Thyroid gland (tissue), 4 donors: ENCODE measurements around the gene KAT6B. TPM values are rescaled to one million over a fixed set of nuclear protein-coding genes. Genes with fewer than 3 reads are reported as not detected.

ENCODE experiments used
- DNase-seq, 2 donors: peaks; one replicate each; pipeline ENCODE4 v3.0.0-alpha.2; 2019
- H3K27ac ChIP-seq, 3 donors: fragments of 200-600 bp; sonication (generic); 1 replicate in 2 of 3; 2 replicates in 1 of 3; pipeline ENCODE4 v1.5.1; 2016 to 2019; ENCODE audit warnings: mild to moderate bottlenecking in 1 of 3, moderate library complexity in 1 of 3
- H3K27me3 ChIP-seq: fragments of 200-600 bp; sonication (generic); one replicate; pipeline ENCODE4 v1.5.1; 2019
- H3K36me3 ChIP-seq, 2 donors: fragments of 200-600 bp; sonication (generic); one replicate each; pipeline ENCODE4 v1.5.1; 2016 to 2019
- H3K4me1 ChIP-seq, 2 donors: fragments of 200-600 bp; sonication (generic); one replicate each; pipeline ENCODE4 v1.5.1; 2017 to 2019
- H3K4me3 ChIP-seq, 3 donors: fragments of 200-600 bp; sonication (generic); replicated peaks in 1 of 3; 1 replicate in 2 of 3; 2 replicates in 1 of 3; pipeline ENCODE4 v1.5.1; 2016; ENCODE audit warnings: mild to moderate bottlenecking in 1 of 3
- H3K9me3 ChIP-seq: fragments of 200-600 bp; sonication (generic); one replicate; pipeline ENCODE4 v1.5.1; 2017
- POLR2A ChIP-seq, 2 donors: fragments of 450-650 bp; IDR thresholded peaks; one replicate each; pipeline ENCODE4 v1.6.1; 2017; ENCODE audit warnings: antibody characterized with exemption in 2 of 2, mild to moderate bottlenecking in 2 of 2, moderate library complexity in 1 of 2
- WGBS, 2 donors: methylation state at CpG; one replicate each; pipeline ENCODE4 v1.1.5; 2017; 5-methylcytosine and 5-hydroxymethylcytosine counted together
- intact Hi-C: fragments of 100-400 bp; cut with DNase I; formaldehyde crosslinking; loops from one replicate; pipeline ENCODE4 v1.15.1; 2023
- total RNA-seq, 4 donors: library from RNA; depleted of rRNA; stranded (reverse); fragments of >200 nt; gene quantifications; one replicate each; pipeline ENCODE4 v1.2.3, GENCODE V29; 2016
- TF ChIP-seq, protein P1 (sequence below), 6 experiments: fragments of 200-600 bp in 3 of 6; fragments of 450-650 bp in 3 of 6; sonication (generic) in 3 of 6; IDR thresholded peaks; one replicate each; pipeline ENCODE4 v1.5.1; 2016 to 2019; ENCODE audit warnings: antibody characterized with exemption in 6 of 6, mild to moderate bottlenecking in 2 of 6, inconsistent platforms in 1 of 6, moderate library complexity in 1 of 6

Gene KAT6B
- total RNA-seq, 4 donors from 2014 or later = 56.5 to 115 (median 76.3) TPM

- WGBS, 2 donors = 69% methylated on average over 5 of the region's 5 CpGs
- intact Hi-C loops = no loop called here
Observed at GRCh38 chr10:74799721-74800221, 26.6 kb upstream of the KAT6B start.

GRCh38 chr10:74801447-74801846 is 25.0 kb upstream of the KAT6B start:
- Histone ChIP-seq H3K4me3 (no peak overlapping the region), H3K36me3 (no peaks in the 10 kb centered on the region), H3K9me3 (no peaks in the 10 kb centered on the region), H3K27ac (no peak overlapping the region), H3K4me1 (no peaks in the 10 kb centered on the region), H3K27me3 (no peaks in the 10 kb centered on the region)
- intact Hi-C loops = no loop called here
- WGBS, 2 donors = 97% methylated on average over 2 of the region's 2 CpGs
- DNase-seq = no peak
- TF ChIP-seq, protein P1, sequence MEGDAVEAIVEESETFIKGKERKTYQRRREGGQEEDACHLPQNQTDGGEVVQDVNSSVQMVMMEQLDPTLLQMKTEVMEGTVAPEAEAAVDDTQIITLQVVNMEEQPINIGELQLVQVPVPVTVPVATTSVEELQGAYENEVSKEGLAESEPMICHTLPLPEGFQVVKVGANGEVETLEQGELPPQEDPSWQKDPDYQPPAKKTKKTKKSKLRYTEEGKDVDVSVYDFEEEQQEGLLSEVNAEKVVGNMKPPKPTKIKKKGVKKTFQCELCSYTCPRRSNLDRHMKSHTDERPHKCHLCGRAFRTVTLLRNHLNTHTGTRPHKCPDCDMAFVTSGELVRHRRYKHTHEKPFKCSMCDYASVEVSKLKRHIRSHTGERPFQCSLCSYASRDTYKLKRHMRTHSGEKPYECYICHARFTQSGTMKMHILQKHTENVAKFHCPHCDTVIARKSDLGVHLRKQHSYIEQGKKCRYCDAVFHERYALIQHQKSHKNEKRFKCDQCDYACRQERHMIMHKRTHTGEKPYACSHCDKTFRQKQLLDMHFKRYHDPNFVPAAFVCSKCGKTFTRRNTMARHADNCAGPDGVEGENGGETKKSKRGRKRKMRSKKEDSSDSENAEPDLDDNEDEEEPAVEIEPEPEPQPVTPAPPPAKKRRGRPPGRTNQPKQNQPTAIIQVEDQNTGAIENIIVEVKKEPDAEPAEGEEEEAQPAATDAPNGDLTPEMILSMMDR (IDR thresholded peaks at IDR 0.05) = no peak
- no peak for TF ChIP-seq POLR2A (IDR thresholded peaks at IDR 0.05)

More at GRCh38 chr10:74799721-74800221, 26.6 kb upstream of the KAT6B start:
- no peaks in the 10 kb centered on the region for H3K27me3 ChIP-seq
- H3K4me1 ChIP-seq = no peaks in the 10 kb centered on the region
- DNase-seq = no peak
- no peak overlapping the region for H3K27ac ChIP-seq
- no peaks in the 10 kb centered on the region for H3K36me3 ChIP-seq
- H3K4me3 ChIP-seq = no peak overlapping the region
- TF ChIP-seq POLR2A (IDR thresholded peaks at IDR 0.05) = no peak
- TF ChIP-seq, protein P1 (IDR thresholded peaks at IDR 0.05) = no peak
- H3K9me3 ChIP-seq = no peaks in the 10 kb centered on the region

- Histone ChIP-seq H3K9me3 (no peaks in the 10 kb centered on the region), H3K4me1 (no peaks in the 10 kb centered on the region), H3K27ac (no peak overlapping the region), H3K27me3 (no peaks in the 10 kb centered on the region), H3K4me3 (no peak overlapping the region), H3K36me3 (no peaks in the 10 kb centered on the region)
- intact Hi-C loops = no loop called here
- 94 to 100% methylated on average over 4 of the region's 4 CpGs for WGBS, 2 donors
- no peak for TF ChIP-seq POLR2A (IDR thresholded peaks at IDR 0.05)
- TF ChIP-seq, protein P1 (IDR thresholded peaks at IDR 0.05) = no peak
- DNase-seq = no peak
Observed at GRCh38 chr10:74808501-74808900, 17.9 kb upstream of the KAT6B start.

GRCh38 chr10:74810087-74810486 is 16.3 kb upstream of the KAT6B start:
- 97% methylated on average over 2 of the region's 2 CpGs for WGBS, 2 donors
- Histone ChIP-seq H3K4me3 (no peak overlapping the region), H3K36me3 (no peaks in the 10 kb centered on the region), H3K4me1 (no peaks in the 10 kb centered on the region), H3K27me3 (no peaks in the 10 kb centered on the region), H3K9me3 (no peaks in the 10 kb centered on the region), H3K27ac (no peak overlapping the region)
- no peak for TF ChIP-seq POLR2A (IDR thresholded peaks at IDR 0.05)
- TF ChIP-seq, protein P1 (IDR thresholded peaks at IDR 0.05) = no peak
- no peak for DNase-seq
- intact Hi-C loops = no loop called here

GRCh38 chr10:74813381-74814259 is 12.8 kb upstream of the KAT6B start:
- Histone ChIP-seq H3K4me3 (no peak overlapping the region), H3K27me3 (no peaks in the 10 kb centered on the region), H3K36me3 (no peaks in the 10 kb centered on the region), H3K4me1 (no peaks in the 10 kb centered on the region), H3K27ac (no peak overlapping the region), H3K9me3 (no peaks in the 10 kb centered on the region)
- no peak for TF ChIP-seq POLR2A (IDR thresholded peaks at IDR 0.05)
- TF ChIP-seq, protein P1 (IDR thresholded peaks at IDR 0.05) = no peak
- no peak for DNase-seq
- WGBS, 2 donors = 51 to 71% methylated on average over 29 to 51 of the region's 53 CpGs
- intact Hi-C loops = no loop called here
